Uterine smooth muscle cell (primary cell): ENCODE results near the gene FGF22. TPM values are rescaled to one million over a fixed set of nuclear protein-coding genes. Genes with fewer than 3 reads are reported as not detected.

Experiments
- total RNA-seq: library from RNA; depleted of rRNA; stranded (reverse); fragments of >200 nt; gene quantifications from 2 replicates; pipeline ENCODE4 v1.2.3, GENCODE V29; 2014

FGF22 gene
- 0.11 TPM in 1 of 2 replicates, not detected in the other for total RNA-seq

DNA sequence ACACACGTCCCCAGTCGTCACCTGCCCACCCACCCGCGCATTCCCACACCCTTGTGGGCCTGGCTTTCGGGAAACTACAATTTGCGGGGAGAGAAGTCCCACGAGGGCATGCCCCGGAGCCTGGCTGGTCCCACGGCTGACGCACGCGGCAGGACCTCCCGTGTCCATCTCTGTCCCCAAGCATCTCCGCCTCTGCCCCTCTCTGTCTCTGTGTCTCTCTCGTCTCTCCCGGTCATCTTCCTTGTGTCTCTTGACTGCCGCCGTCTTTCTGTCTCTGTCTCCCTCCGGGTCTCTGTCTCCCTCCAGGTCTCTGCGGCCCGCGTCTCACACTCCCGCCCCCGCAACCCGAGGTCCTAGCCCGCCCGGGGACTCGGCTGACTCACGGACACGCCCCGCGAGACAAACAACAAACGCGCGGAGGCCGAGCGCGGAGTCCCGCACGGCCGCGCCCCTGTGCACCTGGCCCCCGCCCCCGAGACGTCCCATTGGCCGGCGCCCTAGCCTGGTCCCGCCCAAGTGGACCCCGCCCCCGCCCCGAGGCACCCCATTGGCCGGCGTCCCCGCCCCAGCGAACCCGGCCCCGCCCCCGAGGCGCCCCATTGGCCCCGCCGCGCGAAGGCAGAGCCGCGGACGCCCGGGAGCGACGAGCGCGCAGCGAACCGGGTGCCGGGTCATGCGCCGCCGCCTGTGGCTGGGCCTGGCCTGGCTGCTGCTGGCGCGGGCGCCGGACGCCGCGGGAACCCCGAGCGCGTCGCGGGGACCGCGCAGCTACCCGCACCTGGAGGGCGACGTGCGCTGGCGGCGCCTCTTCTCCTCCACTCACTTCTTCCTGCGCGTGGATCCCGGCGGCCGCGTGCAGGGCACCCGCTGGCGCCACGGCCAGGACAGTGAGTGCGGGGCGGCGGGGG lies at the start of gene FGF22:
TSS of gene FGF22 (plus strand) at position 627 of the 908 bp plus-strand sequence. CDS start at position 674, 47 bp downstream.

GRCh38 chr19:633068-633785 lies 6.5 kb upstream of the FGF22 start, which contains the start of gene POLRMT:
POLRMT (minus strand) TSS chr19:633537; CDS start chr19:633512, 25 bp downstream.

DNA sequence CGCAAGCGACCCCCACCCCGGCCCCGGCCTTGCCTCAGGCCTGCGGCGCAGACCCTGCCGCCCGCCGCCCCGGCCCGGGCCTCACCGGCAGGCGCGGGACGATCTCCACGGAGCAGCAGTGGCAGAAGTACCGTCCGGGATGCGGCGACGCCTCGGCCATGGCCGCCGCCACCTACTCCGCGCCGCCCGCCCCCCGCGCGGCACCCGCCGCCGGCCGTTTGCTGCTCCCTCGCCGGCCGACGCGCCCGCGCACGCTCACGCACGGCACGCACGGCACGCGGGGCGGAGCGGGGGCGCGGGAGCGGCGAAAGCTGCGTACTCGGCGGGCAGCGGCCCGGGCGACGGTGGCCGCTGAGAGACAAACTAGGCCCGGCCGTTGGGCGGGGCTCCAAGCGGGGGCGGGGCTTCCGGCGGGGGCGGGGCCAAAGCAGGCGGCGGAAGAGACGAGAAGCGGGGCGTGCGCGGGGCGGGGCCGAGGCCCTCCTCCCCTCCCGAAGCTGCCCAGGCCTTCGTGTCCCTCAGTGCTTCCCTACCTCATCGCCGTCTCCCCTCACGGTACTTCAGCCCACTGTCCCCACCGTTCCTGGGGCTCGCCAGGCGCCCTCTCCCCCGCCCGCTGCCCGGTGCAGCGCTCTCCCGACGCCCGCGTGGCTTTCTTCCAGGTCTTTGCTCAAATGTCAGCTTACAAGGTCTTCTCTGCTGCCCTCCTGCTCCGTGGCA lies 23.4 kb downstream of the FGF22 start, which contains the start of gene RNF126:
TSS of gene RNF126 (minus strand) at position 253 of the 720 bp plus-strand sequence. CDS start at position 160, 93 bp downstream.

DNA sequence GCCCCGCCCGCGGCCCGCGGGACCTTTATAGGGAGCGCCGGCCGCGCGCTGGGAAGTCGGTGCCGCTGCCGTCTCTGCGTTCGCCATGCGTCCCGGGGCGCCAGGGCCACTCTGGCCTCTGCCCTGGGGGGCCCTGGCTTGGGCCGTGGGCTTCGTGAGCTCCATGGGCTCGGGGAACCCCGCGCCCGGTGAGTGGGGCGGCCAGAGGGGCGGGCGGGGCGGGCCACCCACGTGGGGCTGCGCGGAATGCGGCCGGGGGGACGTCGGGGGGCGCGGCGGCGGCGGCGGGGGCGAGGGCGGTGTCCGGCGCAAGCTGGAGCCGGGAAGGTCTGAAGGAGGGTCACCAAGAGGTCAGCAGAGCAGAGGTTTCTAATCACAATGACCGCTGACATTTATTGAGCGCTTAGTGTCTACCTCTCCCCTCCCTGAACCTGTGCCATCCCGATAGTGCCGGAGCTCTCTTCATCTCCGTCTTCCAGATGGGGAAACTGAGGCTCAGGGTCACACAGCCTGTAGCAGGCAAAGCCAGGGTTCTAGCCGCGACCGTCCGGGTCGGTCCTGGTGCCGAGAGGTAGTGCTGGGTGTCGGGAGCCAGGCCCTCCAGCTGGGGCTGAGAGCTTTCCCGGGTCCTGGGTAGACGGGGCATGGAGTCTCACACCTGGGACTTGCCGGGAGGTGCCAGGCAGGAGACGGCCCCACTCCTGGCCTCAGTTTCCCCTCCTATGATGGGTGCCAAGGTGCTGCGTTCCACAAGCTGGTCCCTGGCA lies 36.8 kb downstream of the FGF22 start, which contains the start of gene FSTL3:
TSS of gene FSTL3 (plus strand) at position 54 of the 767 bp plus-strand sequence. CDS start at position 86, 32 bp downstream.

Other genes starting within 250 kb of the FGF22 start
- 0.33 and 0.37 TPM in 2 replicates for gene C2CD4C, start 230.7 kb upstream of the FGF22 start, total RNA-seq
- 0.77 and 2.7 TPM in 2 replicates for gene SHC2, start 178.8 kb upstream of the FGF22 start, total RNA-seq
- 0.11 TPM in 1 of 2 replicates, not detected in the other for gene MADCAM1, start 143.4 kb upstream of the FGF22 start, total RNA-seq
- gene TPGS1, start 132.4 kb upstream of the FGF22 start, total RNA-seq = 45.9 and 50.1 TPM in 2 replicates
- gene CDC34, start 108.1 kb upstream of the FGF22 start, total RNA-seq = 50.6 and 72.7 TPM in 2 replicates
- gene GZMM, start 95.8 kb upstream of the FGF22 start, total RNA-seq = 0.12 TPM in 1 of 2 replicates, not detected in the other
- 241 and 309 TPM in 2 replicates for gene BSG, start 67.3 kb upstream of the FGF22 start, total RNA-seq
- gene HCN2, start 50.0 kb upstream of the FGF22 start, total RNA-seq = 0.22 and 0.25 TPM in 2 replicates
- 27.9 and 33.6 TPM in 2 replicates for gene POLRMT, start 6.3 kb upstream of the FGF22 start, total RNA-seq
- gene RNF126, start 23.3 kb downstream of the FGF22 start, total RNA-seq = 12.7 and 26.1 TPM in 2 replicates
- 19.7 and 88.4 TPM in 2 replicates for gene FSTL3, start 36.5 kb downstream of the FGF22 start, total RNA-seq
- not detected in 2 replicates for gene PRSS57, start 55.6 kb downstream of the FGF22 start, total RNA-seq
- gene PALM, start 69.1 kb downstream of the FGF22 start, total RNA-seq = 2.1 and 3.5 TPM in 2 replicates
- gene MISP, start 111.2 kb downstream of the FGF22 start, total RNA-seq = 0.12 TPM in 1 of 2 replicates, not detected in the other
- gene PTBP1, start 157.6 kb downstream of the FGF22 start, total RNA-seq = 77.0 and 125 TPM in 2 replicates
- gene PLPPR3, start 182.1 kb downstream of the FGF22 start, total RNA-seq = 0.12 TPM in 1 of 2 replicates, not detected in the other
- not detected in 2 replicates for gene AZU1, start 188.0 kb downstream of the FGF22 start, total RNA-seq
- gene PRTN3, start 201.1 kb downstream of the FGF22 start, total RNA-seq = not detected in 2 replicates
- not detected in 2 replicates for gene ELANE, start 212.4 kb downstream of the FGF22 start, total RNA-seq
- 1.00 and 7.1 TPM in 2 replicates for gene CFD, start 219.8 kb downstream of the FGF22 start, total RNA-seq